UCSD-AML1 (cell line): Measurements from ENCODE around the gene C17orf100.
A peak's percentile ranks its signal among the peaks of the same experiment; 100 is the strongest.

Experiments used
- DNase-seq: peaks from one replicate; lab custom pipeline; 2025; ENCODE audit not compliant: unreplicated experiment; lab: John Stamatoyannopoulos, UW

Gene C17orf100

DNA sequence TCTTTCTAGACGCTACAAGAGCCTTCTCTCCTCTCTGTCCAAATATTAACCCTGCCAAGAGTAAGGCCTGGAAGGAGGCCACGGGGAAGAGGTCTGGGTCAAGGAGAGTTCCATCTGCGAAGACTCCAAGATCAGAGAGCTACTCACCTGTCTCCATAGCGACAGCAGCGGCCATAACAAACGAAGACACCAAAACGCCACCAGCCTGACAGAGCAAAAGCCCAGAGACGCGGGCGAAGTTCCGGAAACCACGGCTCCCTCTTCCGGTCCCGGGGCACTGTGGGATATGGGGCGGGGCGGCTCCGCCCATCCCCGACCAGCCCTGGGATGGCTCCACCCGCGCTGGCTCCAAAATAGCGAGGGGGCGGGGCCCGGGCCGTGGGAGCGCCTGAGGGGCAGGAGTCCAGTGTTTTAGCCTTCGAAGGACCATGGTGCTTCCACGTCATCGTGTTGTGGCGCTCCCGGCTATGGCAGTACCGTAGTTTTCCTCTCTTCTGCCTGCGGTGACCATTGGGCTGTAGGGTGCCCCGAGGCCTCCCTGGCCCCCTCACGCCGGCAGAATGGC is at the start of gene C17orf100, which contains the start of gene MED31:
Gene C17orf100 (plus strand): TSS at position 409 of the 565 bp plus-strand sequence. CDS start 152 bp downstream, at position 561.
Gene MED31 (minus strand): TSS at position 252 of the 565 bp plus-strand sequence. CDS start 77 bp downstream, at position 175.
- peak; percentile 95 for DNase-seq

DNA sequence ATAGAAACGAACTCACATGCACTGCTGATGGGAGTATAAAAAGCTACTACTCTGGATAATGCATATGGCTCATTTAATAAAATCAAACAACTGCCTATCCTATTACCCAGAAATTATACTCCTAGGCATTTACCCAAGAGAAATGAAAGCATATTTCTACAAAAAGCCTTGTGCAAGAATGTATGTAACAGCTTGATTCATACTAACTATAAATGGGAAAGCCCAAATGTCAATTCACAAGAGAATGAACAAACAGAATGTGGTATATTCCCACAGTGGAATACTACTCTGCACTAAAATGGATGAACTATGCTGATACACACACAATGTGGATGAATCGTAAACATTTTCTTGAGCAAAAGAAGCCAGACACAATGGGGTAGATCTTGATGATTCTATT is 49.4 kb upstream of the C17orf100 start:
- DNase-seq: no peak

DNA sequence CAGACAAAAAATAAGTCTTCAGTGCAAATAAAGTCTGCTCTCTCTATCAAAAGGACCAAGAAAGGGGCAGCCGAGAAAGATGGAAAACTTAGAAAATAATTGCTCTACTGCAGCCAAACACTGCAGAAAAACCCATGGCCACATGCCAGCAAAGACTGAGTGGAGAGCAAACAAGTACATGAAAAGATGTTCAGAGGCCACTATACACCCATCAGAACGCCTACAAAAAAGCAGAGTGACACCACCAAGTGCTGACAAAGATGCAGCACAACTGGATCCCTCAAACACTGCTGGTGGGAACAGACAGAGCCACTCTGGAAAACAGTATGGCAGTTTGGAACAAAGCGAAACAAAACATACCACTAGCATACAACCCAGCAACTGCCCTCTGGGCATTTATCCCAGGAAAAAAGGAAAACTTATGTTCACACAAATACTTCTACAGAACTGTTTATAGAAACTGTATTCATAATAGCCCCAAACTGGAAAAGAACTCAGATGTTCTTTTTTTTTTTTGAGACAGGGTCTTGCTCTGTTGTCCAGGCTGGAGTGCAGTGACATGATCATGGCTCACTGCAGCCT is 47.7 kb upstream of the C17orf100 start:
- no peak for DNase-seq

DNA sequence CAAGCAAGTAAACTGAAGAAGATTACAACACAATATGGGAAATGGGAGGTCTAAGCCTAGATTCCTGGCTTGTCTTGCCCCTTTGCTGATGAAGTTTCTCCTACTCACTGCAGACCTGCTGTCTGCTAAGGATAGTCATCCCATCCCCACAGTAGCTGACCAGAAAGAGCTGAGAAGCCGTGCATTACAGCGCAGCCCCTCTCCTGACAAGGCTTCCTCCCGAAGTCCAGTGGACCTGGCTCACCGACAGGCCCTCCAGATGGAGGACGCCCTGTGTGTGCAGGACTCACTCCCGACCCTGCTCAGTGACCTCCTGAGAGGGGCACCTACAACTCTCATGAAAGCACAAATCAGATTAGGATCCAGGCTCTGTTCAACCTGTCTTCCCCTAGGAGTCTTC is 46.4 kb upstream of the C17orf100 start:
- no peak for DNase-seq

DNA sequence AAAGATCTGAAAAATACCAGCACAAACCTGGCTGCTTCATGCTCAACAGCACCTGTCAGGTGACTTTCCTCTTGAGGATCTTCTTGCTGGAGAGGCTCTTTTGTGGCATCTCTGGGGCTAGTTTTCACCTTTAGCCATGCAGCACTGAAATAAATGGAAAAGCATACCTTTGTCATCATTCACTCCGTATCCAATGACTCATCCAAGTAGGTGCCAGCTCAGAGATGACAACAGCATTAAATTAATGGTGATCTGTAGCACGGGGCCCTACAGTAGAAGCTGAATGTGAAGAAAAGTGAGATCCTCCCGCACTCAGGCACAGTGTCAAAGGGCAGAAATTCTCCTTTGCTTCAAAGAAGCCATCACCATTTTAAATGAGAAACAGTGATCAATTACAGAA is 43.2 kb upstream of the C17orf100 start:
- no peak for DNase-seq

DNA sequence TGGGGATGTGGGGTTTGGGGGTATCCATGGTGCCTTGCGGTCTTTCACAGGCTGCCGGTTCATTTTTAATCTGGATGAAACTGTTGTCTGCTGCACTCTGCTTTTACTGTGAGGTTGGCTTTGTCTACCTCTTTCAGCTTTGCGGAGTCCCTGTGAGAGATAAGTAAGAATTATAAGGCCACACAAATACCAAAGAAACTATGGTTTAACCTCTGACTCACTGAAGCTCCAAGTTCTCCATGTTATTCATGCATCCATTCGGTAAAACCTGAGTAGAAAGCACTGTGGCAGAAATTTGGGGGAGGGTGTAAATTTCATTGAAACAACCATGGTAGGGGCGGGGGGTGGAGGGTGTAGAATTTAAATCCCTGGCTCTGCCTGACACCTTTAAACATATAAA is 41.6 kb upstream of the C17orf100 start:
- DNase-seq: no peak

DNA sequence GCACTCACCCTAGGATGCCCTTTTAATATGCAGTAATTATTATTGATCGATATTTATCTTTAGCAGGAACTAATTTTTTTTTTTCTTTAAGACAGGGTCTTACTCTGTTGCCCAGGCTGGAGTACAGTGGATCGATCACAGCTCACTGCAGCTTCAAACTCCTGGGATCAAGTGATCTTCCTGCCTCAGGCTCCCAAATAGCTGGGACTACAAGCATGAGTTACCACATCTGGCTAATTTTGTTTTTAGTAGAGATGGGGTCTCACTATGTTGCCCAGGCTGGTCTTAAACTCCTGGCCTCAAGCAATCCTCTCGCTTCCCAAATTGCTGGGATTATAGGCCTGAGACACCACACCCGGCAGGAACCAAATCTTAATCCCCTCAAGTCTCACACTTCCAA is 40.3 kb upstream of the C17orf100 start:
- no peak for DNase-seq

DNA sequence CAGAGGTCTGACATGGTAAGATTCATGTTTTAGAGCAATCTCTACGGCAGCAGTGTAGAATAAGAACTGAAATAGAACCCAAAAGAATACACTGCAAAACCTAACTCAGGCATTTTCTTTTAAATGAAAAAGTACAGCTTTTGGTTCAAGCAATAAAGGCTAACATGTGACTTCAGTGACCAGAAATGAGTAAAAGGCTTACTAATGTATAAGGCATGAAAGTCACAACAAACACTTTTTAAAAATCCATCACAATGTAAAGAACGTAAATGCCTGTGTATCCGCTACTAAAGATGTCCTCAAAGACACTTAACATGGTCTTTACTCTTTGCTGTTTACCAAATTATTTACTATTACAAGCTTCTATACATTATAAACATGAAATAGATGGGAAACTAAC is 27.6 kb upstream of the C17orf100 start:
- DNase-seq: no peak

DNA sequence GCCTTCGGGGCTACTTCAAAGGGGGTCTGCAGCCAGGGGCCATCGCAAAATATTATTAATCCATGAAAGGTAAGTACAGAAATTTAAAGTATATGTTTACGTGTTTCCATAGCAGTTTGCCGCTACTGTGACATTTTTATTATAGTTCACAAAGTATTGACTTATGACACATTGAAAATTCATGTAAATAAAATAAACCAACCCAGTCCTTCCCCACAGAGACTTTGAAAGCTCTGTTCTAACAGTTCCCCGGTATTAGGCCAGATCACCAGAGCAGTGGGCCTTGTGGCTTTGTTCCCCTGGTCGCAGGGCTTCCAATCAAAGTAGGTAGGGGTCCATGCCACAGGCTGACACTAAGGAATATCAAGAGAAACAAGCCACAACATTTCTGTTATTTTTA is 24.9 kb upstream of the C17orf100 start:
- DNase-seq: no peak

DNA sequence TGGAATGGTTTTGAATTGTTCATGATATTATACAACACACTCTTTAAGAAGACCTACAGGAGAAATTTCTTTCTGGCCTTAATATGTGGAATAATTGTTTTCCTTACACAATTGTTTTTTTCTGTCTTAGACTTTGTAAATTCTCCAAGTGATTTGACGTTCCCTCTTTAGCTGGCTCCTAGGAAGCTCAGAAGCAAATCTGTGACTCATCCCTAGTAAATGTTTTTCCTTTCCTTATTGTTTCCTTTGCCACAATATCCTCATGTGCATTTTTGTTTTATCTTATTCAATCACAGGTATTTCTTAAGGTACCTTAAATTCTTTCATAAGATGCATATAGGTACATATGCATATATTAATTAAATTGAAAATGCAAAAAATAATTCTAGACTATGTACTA is 24.5 kb upstream of the C17orf100 start:
- no peak for DNase-seq

DNA sequence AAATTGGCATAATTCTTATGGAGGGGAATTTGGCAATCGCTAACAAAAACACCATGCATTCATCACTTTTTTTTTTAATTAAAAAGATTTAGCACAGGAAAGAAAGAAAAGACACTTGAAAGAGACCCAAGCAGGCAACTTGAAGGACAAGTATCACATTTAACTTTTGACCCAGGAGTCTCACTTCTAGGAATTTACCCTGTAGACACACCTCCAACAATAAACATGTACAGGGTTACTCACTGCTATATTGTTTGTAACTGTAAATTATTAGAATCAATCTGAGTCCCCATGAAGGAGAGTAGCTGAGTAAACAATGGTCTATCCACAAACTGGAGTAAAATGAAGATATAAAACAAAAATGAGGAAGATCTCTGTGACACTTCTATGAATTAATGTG is 21.2 kb upstream of the C17orf100 start:
- DNase-seq: no peak

DNA sequence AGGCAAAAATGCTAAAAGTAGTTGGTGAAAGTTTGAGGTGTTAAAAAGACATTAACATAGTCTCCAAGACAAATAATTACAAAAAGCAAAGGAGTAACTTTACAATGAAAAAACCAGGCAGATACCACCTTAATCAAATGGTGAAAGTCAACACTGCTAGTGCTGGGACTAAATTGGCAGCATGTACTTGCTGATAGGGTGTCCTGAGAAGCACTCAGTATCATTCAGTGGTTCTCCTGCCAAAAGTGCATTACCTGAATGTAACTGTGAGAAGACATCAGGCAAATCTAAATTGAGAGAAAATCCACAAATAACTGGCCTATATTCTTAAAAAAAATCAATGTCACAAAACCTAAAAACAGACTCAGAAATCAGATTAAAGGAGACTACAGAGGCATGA is 19.0 kb upstream of the C17orf100 start:
- no peak for DNase-seq

DNA sequence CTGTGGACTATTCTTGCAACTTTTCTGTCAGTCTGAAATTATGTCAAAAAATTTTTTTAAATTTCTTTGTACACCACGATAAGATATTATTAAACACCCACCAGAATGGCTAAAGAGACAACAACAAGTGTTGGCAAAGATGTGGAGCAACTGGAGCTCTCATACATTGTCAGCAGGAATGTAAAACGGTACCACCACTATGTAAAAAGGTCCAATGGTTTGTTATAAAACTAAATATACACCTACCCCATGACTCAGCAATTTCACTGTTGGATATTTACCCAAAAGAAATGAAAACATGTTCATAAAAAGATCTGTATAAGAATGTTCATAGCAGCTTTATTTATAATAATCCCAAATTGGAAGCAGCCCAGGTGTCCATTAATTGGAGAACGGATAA is 18.3 kb upstream of the C17orf100 start:
- DNase-seq: no peak

DNA sequence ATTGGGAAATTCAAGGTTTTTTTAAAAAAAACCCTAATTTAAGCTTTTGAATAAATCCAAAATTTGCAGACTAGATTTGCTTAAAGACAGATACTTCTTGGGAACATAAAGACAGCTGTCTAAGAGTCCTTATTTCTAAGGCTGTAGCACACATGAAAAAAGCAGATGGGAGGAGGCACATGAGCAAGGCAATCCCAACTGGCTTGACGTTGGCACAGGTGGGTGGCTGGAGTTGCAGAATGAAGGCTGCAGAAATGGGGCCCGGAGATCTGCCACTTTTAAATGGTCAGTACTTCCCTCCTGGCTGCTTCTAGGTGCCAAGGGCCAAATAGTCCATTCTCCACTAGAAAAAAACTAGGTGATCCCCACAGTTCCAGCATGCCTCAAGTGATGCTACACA is 15.5 kb upstream of the C17orf100 start:
- DNase-seq: no peak

DNA sequence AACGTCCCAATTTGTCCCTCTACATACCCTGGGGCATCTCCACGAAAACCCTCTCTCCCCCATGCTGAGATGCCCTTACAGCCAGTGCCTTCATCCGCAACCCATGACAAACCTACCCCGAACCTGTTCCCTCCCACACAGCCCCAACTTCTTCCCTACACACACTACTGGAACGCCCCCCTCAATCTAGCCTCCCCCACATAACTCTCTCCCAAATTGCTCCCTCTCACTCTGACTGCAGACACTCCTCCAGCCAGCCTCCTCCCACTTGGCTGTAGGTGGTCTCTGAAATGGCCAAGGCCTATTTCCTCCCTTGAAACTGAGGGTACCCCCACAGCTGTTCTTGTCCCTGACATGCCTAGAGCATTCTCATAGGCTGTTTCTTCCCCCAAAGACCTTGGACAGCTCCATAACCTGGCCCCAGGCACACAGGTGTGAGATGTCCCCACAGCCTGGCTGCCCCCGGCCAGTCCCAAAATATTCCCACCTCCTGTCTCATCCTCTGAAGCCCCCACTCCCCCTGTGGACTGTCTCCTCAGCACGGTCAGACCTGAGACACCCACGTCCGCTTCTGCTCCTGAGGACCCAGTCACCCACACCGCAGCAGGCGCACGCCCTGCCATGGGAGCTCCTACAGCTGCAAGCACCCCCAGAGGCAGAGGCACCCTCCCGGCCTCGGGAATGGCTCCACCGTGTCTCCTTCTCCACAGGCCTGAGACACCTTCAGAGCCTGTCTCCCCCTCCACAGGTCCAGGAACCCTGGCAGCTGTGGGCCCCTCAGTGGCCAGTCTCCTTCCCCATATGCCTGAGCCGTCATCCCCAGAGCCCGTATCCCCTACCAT is 14.7 kb upstream of the C17orf100 start:
- DNase-seq: no peak

DNA sequence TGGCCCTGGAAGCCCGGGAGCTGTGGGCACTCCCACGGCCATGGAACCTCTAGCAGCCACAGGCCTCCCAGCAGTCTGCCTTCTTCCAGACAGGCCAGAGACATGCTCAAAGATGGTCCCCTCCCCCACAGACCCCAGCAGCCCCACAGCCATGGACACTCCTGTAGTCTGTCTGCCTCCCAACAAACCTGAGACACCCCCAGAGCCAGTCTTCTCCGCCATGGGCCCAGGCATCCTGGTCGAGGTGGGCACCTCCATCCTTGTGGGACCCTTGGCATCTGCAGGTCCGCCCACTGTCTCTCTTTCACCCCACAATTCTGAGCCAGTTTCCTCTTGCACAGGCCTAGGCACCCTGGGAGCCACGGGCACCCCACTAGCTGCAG is 14.1 kb upstream of the C17orf100 start:
- DNase-seq: no peak

DNA sequence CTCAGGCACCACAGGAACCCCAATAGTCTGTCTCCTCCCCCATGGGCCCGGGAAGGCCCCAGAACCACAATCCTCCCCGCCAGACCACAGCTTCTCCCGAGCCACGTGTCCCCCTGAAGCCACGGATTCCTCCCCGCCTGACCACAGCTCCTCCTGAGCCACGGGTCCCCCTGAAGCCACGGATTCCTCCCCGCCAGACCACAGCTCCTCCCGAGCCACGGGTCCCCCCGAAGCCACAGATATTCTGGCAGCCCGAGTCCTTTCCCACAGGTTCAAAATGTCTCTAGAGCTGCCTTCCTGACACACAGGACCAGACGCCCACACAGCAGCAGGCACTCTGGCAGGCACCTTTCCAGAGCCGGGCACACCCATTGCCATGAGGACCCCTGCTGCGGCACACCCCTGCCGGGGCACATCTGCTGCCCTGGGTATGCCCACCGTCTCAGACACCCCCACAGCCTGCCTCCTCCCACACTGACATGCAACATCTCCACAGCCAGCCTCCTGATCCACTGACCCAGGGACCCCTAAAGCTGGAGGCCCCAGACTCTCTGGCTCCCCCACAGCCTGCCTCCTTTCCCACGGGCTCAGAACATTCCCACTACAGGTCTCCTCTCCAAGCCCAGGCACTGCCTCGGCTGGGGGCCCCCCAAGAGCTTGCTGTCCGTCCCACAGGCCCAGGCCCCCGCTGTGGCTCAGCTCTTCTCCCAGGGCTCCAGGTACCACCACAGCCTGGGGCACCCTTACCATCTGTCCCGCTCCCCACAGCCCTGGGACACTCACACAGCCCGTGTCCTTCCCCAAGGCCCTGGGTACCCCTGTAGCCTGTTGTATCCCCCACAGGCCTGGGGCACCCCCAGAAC is 13.3 kb upstream of the C17orf100 start:
- peak; percentile 21 for DNase-seq

DNA sequence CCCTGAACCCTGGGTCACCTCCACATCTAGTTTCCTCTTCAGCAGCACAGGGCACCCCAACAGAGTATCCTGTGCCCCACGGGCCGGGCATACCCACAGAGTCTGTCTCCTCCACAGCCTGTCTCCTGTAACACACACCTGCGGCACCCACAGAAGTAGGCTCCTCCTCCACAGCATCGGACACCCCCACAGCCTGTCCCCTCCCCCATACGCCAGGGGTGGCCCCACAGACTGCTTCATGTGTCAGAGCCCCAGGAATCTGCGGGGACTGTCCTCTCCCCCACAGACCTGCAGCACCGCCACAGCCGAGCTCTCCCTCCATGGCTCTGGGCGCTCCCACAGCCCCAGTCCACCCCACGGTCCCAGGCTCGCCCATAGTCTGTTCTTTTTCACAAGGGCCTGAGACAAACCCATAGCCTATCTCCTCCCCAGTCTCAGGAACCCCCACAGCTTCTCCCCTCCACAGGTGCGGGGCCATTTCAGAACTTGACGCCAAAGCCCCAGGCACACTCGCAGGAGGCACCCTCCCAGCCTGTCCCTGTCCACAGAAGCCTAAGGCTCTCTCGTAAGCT is 12.5 kb upstream of the C17orf100 start:
- no peak for DNase-seq

DNA sequence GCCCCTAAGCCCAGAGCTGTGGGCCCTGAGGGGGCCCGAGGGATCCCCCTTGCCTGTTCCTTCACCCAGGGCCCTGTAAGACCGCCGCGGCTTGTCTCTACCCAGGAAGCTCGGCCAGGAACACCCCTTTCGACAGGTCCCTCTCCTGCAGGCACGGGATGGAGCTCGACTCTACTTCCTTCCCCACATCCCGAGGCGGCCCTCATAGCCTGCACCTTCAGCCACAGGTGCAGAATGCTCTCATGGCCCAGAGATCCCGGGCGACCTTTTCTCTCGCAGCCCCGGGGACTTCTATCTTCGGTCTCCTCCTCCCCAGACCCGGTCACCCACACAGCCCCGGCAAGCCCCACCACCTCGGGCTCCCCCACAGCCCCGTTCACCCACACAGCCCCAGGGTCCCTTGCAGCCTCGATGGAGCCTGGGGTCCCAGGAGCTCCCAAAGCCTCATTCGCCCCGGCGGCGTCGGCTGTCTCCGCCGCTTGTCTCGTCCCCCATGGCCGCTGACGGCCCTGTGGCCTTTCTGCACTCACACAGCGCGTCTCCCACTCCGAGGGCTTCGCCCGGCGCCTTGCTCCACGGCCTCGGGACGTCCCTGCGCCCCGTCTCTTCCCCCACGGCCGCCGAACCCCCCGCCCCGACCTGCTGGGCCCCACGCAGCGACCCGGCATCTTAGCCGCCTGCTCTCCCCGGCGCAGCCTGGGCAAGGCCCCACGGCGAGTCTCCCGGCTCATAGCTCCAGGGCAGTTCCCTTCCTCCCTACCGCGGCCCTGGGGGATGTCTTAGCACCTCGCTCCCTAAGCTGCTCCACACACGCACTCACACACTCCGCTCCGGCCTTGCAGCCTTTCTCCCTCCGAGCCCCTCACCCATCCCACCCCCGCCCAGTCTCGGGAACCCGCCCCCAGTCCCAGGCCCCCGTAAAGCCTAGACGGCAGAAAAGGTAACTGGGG is 11.7 kb upstream of the C17orf100 start:
- peak; percentile 40 for DNase-seq
